GM23338 (cell line): ENCODE results near the gene CCDC178. TPM values are rescaled to one million over a fixed set of nuclear protein-coding genes. Genes with fewer than 3 reads are reported as not detected.

ENCODE experiments used
- ATAC-seq: fragments of 200-7000 bp; cut with Tn5 transposase; 3 replicates; pipeline ENCODE4 v1.9.1; 2020
- DNase-seq: peaks from one replicate; pipeline ENCODE4 v3.0.0-alpha.2; 2015; ENCODE audit warnings: low spot score
- H2AFZ ChIP-seq: fragments of 200-600 bp; sonication (generic); 2 replicates; pipeline ENCODE4 v1.8.0; 2016; ENCODE audit warnings: antibody characterized with exemption, mild to moderate bottlenecking, moderate library complexity
- H3F3A ChIP-seq: fragments of 200-600 bp; sonication (generic); replicated peaks from 2 replicates; pipeline ENCODE4 v1.8.0; 2017; ENCODE audit warnings: antibody characterized with exemption, mixed run types, low read depth
- H3K27ac ChIP-seq: fragments of 200-600 bp; sonication (generic); 2 replicates; pipeline ENCODE4 v1.6.1; 2016; ENCODE audit warnings: low read depth
- H3K27me3 ChIP-seq: fragments of 200-600 bp; sonication (generic); 2 replicates; pipeline ENCODE4 v1.8.0; 2016; ENCODE audit warnings: mild to moderate bottlenecking, mixed run types, moderate library complexity; ENCODE audit not compliant: insufficient read depth
- H3K36me3 ChIP-seq: fragments of 200-600 bp; sonication (generic); 2 replicates; pipeline ENCODE4 v1.8.0; 2016; ENCODE audit warnings: mild to moderate bottlenecking; ENCODE audit not compliant: insufficient read depth
- H3K4me1 ChIP-seq: fragments of 200-600 bp; sonication (generic); 2 replicates; pipeline ENCODE4 v1.8.0; 2016; ENCODE audit warnings: mild to moderate bottlenecking, moderate library complexity; ENCODE audit not compliant: insufficient read depth
- H3K4me2 ChIP-seq: fragments of 200-600 bp; sonication (generic); 2 replicates; pipeline ENCODE4 v1.7.1; 2017; ENCODE audit warnings: mixed run types
- H3K4me3 ChIP-seq: fragments of 200-600 bp; sonication (generic); 2 replicates; pipeline ENCODE4 v1.6.1; 2016; ENCODE audit warnings: mixed run types
- H3K79me2 ChIP-seq: fragments of 200-600 bp; sonication (generic); replicated peaks from 2 replicates; pipeline ENCODE4 v1.8.0; 2017; ENCODE audit warnings: mild to moderate bottlenecking; ENCODE audit not compliant: insufficient read depth
- H3K9me2 ChIP-seq: fragments of 200-600 bp; sonication (generic); 2 replicates; pipeline ENCODE4 v1.8.0; 2017; ENCODE audit not compliant: insufficient read depth
- H4K20me1 ChIP-seq: fragments of 200-600 bp; sonication (generic); replicated peaks from 2 replicates; pipeline ENCODE4 v1.8.0; 2017; ENCODE audit warnings: mild to moderate bottlenecking; ENCODE audit not compliant: insufficient read depth
- H3K27ac Mint-ChIP-seq: 2 replicates; pipeline ENCODE4 v1.8.0; 2020; ENCODE audit warnings: inconsistent platforms, mild to moderate bottlenecking, moderate library complexity, mixed read lengths
- H3K27me3 Mint-ChIP-seq: 3 replicates; pipeline ENCODE4 v1.8.0; 2022; ENCODE audit warnings: low read depth, mild to moderate bottlenecking, moderate library complexity, mixed read lengths, inconsistent platforms; ENCODE audit not compliant: insufficient read depth, poor library complexity
- H3K36me3 Mint-ChIP-seq: 3 replicates; pipeline ENCODE4 v1.8.0; 2021; ENCODE audit warnings: low read depth, mild to moderate bottlenecking, inconsistent platforms, moderate library complexity, mixed read lengths
- H3K4me1 Mint-ChIP-seq: 3 replicates; pipeline ENCODE4 v1.8.0; 2020; ENCODE audit warnings: mild to moderate bottlenecking, inconsistent platforms, mixed read lengths
- H3K4me3 Mint-ChIP-seq: 3 replicates; pipeline ENCODE4 v1.8.0; 2021; ENCODE audit warnings: moderate library complexity, mild to moderate bottlenecking, inconsistent platforms, mixed read lengths
- H3K9me3 Mint-ChIP-seq: 3 replicates; pipeline ENCODE4 v1.8.0; 2020; ENCODE audit warnings: moderate library complexity, mild to moderate bottlenecking, inconsistent platforms, mixed read lengths
- CREB1 ChIP-seq: fragments of 250-450 bp; sonication (Bioruptor Pico); IDR thresholded peaks from 2 replicates; pipeline ENCODE4 v1.5.0; 2020; ENCODE audit warnings: low read depth, mild to moderate bottlenecking, moderate library complexity
- EZH2phosphoT487 ChIP-seq: fragments of 200-600 bp; sonication (generic); IDR thresholded peaks from one replicate; pipeline ENCODE4 v1.8.1; 2018; ENCODE audit warnings: antibody characterized with exemption; ENCODE audit not compliant: unreplicated experiment
- JUNB ChIP-seq: IDR thresholded peaks from one replicate; pipeline ENCODE4 v1.6.1; 2016; ENCODE audit warnings: antibody characterized with exemption; ENCODE audit not compliant: unreplicated experiment
- NANOG ChIP-seq: IDR thresholded peaks from 2 replicates; pipeline ENCODE4 v1.6.1; 2016; ENCODE audit warnings: antibody characterized with exemption, borderline replicate concordance
- POLR2AphosphoS5 ChIP-seq: IDR thresholded peaks from 2 replicates; pipeline ENCODE4 v1.6.1; 2016; ENCODE audit warnings: antibody characterized with exemption, low read depth
- STAT1 ChIP-seq: IDR thresholded peaks from one replicate; pipeline ENCODE4 v1.6.1; 2016; ENCODE audit warnings: antibody characterized with exemption; ENCODE audit not compliant: unreplicated experiment
- ZNF114 ChIP-seq: fragments of 250-450 bp; sonication (Bioruptor Pico); IDR thresholded peaks from 2 replicates; pipeline ENCODE4 v1.5.0; 2020; ENCODE audit warnings: mild to moderate bottlenecking, moderate library complexity
- ZNF331 ChIP-seq: fragments of 250-450 bp; sonication (Bioruptor Pico); IDR thresholded peaks from 2 replicates; pipeline ENCODE4 v1.5.0; 2020; ENCODE audit warnings: low read depth, mild to moderate bottlenecking, moderate library complexity
- polyA plus RNA-seq: library from polyadenylated mRNA; unstranded; fragments of >200 nt; fragmentation: Nextera tagmentation; extraction: Ambion mirVana; gene quantifications from 2 replicates; pipeline ENCODE4 v1.2.1, GENCODE V29; 2016
- total RNA-seq: library from RNA; depleted of rRNA; stranded (reverse); fragments of >200 nt; shearing (Covaris generic); gene quantifications from 2 replicates; pipeline ENCODE4 v1.2.3, GENCODE V29; 2014
- TF ChIP-seq, protein P1 (sequence below), 2 experiments: fragments of 200-600 bp in 1 of 2; sonication (generic) in 1 of 2; conservative IDR thresholded peaks; 2 replicates each; pipeline versions ENCODE4 v1.5.1 to v1.6.1; 2016 to 2017; ENCODE audit warnings: antibody characterized with exemption in 2 of 2, low read depth in 2 of 2, mild to moderate bottlenecking in 2 of 2, moderate library complexity in 1 of 2
- TF ChIP-seq, protein P2 (sequence below): IDR thresholded peaks from 2 replicates; pipeline ENCODE4 v1.6.1; 2016; ENCODE audit warnings: antibody characterized with exemption
- TF ChIP-seq, protein P3 (sequence below): IDR thresholded peaks from one replicate; pipeline ENCODE4 v1.6.1; 2018; ENCODE audit warnings: antibody characterized with exemption; ENCODE audit not compliant: unreplicated experiment

The CCDC178 gene
- total and polyA plus RNA-seq, 2 experiments from 2014 or later, result 0.17 to 0.24 TPM

DNA sequence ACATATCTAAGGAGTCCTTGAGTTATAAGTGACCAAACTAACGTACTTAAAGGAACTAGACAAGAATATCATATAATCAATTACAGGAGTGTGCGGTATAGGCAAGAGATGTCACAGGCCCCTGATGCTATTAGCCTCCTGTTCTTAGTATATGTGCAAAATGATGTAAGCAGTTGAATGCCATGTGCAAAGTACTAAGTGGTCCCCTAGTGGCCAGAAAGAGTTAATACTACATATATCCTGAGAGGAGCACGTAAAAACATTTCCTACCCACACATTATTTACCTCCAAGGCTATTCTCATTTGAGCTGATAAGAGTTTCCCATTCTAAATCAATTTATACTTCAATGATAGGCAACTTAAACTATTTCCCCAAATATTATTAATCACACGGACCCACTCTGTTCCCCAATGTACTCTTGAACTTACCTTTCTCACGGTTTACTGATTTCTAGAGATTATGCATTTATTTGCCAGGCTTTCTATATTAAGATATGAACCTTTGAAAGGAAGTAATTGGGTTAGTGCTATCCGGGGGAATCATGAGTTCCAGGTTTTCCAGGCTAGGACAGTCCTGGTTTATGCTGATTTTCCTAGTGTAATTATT, 509.7 kb downstream of the CCDC178 start:
- no peak overlapping the region for H3K4me2 ChIP-seq
- Mint-ChIP-seq H3K4me3 (no peak overlapping the region), H3K27me3 (peaks cover 2% of the 10 kb centered on the region), H3K9me3 (peaks cover 25% of the 10 kb centered on the region), H3K36me3 (peaks cover 22% of the 10 kb centered on the region; the same call in 2 of the 3 replicates), H3K27ac (no peak overlapping the region), H3K4me1 (peaks cover 3% of the 10 kb centered on the region; the same call in 2 of the 3 replicates)
- no peak overlapping the region for H3K27ac ChIP-seq
- H3K27me3 ChIP-seq, result no peaks in the 10 kb centered on the region
- DNase-seq (peak; percentile 71), ATAC-seq (peak; percentile 79)
- no peaks in the 10 kb centered on the region for H3K9me2 ChIP-seq
- no peaks in the 10 kb centered on the region for H3F3A ChIP-seq
- no peaks in the 10 kb centered on the region for H3K79me2 ChIP-seq
- H3K36me3 ChIP-seq, result peaks cover 5% of the 10 kb centered on the region; the same call in 1 of the 2 replicates
- H4K20me1 ChIP-seq, result no peaks in the 10 kb centered on the region
- H3K4me3 ChIP-seq, result no peak overlapping the region
- no peaks in the 10 kb centered on the region; the same call in 1 of the 2 replicates for H3K4me1 ChIP-seq
- no peak overlapping the region for H2AFZ ChIP-seq
- TF ChIP-seq, protein P1, sequence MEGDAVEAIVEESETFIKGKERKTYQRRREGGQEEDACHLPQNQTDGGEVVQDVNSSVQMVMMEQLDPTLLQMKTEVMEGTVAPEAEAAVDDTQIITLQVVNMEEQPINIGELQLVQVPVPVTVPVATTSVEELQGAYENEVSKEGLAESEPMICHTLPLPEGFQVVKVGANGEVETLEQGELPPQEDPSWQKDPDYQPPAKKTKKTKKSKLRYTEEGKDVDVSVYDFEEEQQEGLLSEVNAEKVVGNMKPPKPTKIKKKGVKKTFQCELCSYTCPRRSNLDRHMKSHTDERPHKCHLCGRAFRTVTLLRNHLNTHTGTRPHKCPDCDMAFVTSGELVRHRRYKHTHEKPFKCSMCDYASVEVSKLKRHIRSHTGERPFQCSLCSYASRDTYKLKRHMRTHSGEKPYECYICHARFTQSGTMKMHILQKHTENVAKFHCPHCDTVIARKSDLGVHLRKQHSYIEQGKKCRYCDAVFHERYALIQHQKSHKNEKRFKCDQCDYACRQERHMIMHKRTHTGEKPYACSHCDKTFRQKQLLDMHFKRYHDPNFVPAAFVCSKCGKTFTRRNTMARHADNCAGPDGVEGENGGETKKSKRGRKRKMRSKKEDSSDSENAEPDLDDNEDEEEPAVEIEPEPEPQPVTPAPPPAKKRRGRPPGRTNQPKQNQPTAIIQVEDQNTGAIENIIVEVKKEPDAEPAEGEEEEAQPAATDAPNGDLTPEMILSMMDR (conservative IDR thresholded peaks at IDR 0.05; ENCODE audit: low read depth in 2 of 2), result peak; percentile 63 to 75
- no peak for TF ChIP-seq NANOG

DNA sequence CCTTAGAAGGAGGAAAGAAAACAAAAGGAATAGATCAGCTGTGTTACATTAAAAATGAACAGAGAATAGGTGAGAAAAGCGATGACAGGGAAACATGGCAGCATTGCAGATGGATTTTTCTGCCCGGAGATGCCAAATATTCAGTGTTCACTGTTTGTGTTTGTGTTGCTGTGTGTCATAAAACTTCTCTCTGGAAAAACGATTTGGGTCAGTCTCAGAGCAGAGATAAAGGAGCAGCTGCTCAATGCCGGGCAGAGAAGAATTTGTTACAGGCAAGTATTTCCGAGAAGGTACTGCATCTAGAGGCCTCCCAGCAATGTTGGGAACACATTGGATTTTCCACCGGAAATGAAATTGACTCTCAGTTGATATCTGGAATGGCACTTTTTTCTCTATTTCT, 511.3 kb downstream of the CCDC178 start:
- H3K36me3 Mint-ChIP-seq, result peaks cover 7% of the 10 kb centered on the region; the same call in 2 of the 3 replicates
- H3K36me3 ChIP-seq, result peaks cover 5% of the 10 kb centered on the region; the same call in 1 of the 2 replicates
- no peaks in the 10 kb centered on the region for H3K9me2 ChIP-seq
- no peaks in the 10 kb centered on the region for H3K27me3 Mint-ChIP-seq
- H3K27ac Mint-ChIP-seq, result no peak overlapping the region
- H3F3A ChIP-seq, result no peaks in the 10 kb centered on the region
- H4K20me1 ChIP-seq, result no peaks in the 10 kb centered on the region
- ATAC-seq, result no peak
- no peak overlapping the region for H3K27ac ChIP-seq
- no peaks in the 10 kb centered on the region for H3K27me3 ChIP-seq
- no peak overlapping the region for H3K4me3 Mint-ChIP-seq
- no peak overlapping the region for H2AFZ ChIP-seq
- peaks cover 10% of the 10 kb centered on the region for H3K9me3 Mint-ChIP-seq
- DNase-seq, result no peak
- H3K4me1 ChIP-seq, result no peaks in the 10 kb centered on the region; the same call in 1 of the 2 replicates
- H3K79me2 ChIP-seq, result no peaks in the 10 kb centered on the region
- H3K4me3 ChIP-seq, result no peak overlapping the region
- H3K4me2 ChIP-seq, result no peak overlapping the region
- peaks cover 3% of the 10 kb centered on the region; the same call in 2 of the 3 replicates for H3K4me1 Mint-ChIP-seq
- TF ChIP-seq STAT1, result no peak
- TF ChIP-seq NANOG, result no peak
- no peak for TF ChIP-seq ZNF331 (CRISPR knock-in tag)
- TF ChIP-seq EZH2phosphoT487, result no peak
- TF ChIP-seq, protein P2, sequence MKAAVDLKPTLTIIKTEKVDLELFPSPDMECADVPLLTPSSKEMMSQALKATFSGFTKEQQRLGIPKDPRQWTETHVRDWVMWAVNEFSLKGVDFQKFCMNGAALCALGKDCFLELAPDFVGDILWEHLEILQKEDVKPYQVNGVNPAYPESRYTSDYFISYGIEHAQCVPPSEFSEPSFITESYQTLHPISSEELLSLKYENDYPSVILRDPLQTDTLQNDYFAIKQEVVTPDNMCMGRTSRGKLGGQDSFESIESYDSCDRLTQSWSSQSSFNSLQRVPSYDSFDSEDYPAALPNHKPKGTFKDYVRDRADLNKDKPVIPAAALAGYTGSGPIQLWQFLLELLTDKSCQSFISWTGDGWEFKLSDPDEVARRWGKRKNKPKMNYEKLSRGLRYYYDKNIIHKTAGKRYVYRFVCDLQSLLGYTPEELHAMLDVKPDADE, result no peak
- TF ChIP-seq, protein P3, sequence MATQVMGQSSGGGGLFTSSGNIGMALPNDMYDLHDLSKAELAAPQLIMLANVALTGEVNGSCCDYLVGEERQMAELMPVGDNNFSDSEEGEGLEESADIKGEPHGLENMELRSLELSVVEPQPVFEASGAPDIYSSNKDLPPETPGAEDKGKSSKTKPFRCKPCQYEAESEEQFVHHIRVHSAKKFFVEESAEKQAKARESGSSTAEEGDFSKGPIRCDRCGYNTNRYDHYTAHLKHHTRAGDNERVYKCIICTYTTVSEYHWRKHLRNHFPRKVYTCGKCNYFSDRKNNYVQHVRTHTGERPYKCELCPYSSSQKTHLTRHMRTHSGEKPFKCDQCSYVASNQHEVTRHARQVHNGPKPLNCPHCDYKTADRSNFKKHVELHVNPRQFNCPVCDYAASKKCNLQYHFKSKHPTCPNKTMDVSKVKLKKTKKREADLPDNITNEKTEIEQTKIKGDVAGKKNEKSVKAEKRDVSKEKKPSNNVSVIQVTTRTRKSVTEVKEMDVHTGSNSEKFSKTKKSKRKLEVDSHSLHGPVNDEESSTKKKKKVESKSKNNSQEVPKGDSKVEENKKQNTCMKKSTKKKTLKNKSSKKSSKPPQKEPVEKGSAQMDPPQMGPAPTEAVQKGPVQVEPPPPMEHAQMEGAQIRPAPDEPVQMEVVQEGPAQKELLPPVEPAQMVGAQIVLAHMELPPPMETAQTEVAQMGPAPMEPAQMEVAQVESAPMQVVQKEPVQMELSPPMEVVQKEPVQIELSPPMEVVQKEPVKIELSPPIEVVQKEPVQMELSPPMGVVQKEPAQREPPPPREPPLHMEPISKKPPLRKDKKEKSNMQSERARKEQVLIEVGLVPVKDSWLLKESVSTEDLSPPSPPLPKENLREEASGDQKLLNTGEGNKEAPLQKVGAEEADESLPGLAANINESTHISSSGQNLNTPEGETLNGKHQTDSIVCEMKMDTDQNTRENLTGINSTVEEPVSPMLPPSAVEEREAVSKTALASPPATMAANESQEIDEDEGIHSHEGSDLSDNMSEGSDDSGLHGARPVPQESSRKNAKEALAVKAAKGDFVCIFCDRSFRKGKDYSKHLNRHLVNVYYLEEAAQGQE, result no peak
- TF ChIP-seq, protein P1 (conservative IDR thresholded peaks at IDR 0.05; ENCODE audit: low read depth in 2 of 2), result no peak
- TF ChIP-seq CREB1, result no peak
- no peak for TF ChIP-seq ZNF114
- no peak for TF ChIP-seq POLR2AphosphoS5
- TF ChIP-seq JUNB, result no peak
